Measurements from ENCODE around the gene QRSL1. TPM values are rescaled to one million over a fixed set of nuclear protein-coding genes. Genes with fewer than 3 reads are reported as not detected.

Gene QRSL1
- total RNA-seq, 1 donor from 2014 or later: 18.3 TPM

GRCh38 chr6:106714281-106714680, 84.9 kb downstream of the QRSL1 start:
- no peak for DNase-seq (ENCODE audit: low spot score, unreplicated experiment)
- H3K27me3 Mint-ChIP-seq: no peaks in the 10 kb centered on the region
- peaks cover 3% of the 10 kb centered on the region for H3K9me3 Mint-ChIP-seq (ENCODE audit: low read depth)
- H3K4me1 Mint-ChIP-seq (ENCODE audit: low read depth): peaks cover 32% of the 10 kb centered on the region
- no peak for TF ChIP-seq CTCF (IDR thresholded peaks at IDR 0.05; ENCODE audit: unreplicated experiment)
- no peaks in the 10 kb centered on the region for H3K36me3 Mint-ChIP-seq (ENCODE audit: insufficient read depth)
- peak overlapping the region; percentile 26 for H3K27ac Mint-ChIP-seq
- no peak overlapping the region for H3K4me3 Mint-ChIP-seq (ENCODE audit: low read depth)

- Mint-ChIP-seq H3K4me1 (ENCODE audit: low read depth) (peaks cover 32% of the 10 kb centered on the region), H3K27ac (no peak overlapping the region), H3K36me3 (ENCODE audit: insufficient read depth) (no peaks in the 10 kb centered on the region), H3K27me3 (no peaks in the 10 kb centered on the region), H3K4me3 (ENCODE audit: low read depth) (no peak overlapping the region), H3K9me3 (ENCODE audit: low read depth) (peaks cover 3% of the 10 kb centered on the region)
- no peak for DNase-seq (ENCODE audit: low spot score, unreplicated experiment)
- TF ChIP-seq CTCF (IDR thresholded peaks at IDR 0.05; ENCODE audit: unreplicated experiment): no peak
These were observed 86.5 kb downstream of the QRSL1 start for GRCh38 chr6:106715922-106716321.

GRCh38 chr6:106716966-106717365, 87.6 kb downstream of the QRSL1 start:
- Mint-ChIP-seq H3K4me3 (ENCODE audit: low read depth) (no peak overlapping the region), H3K36me3 (ENCODE audit: insufficient read depth) (no peaks in the 10 kb centered on the region), H3K27ac (no peak overlapping the region), H3K4me1 (ENCODE audit: low read depth) (peaks cover 42% of the 10 kb centered on the region), H3K9me3 (ENCODE audit: low read depth) (peaks cover 3% of the 10 kb centered on the region), H3K27me3 (no peaks in the 10 kb centered on the region)
- TF ChIP-seq CTCF (IDR thresholded peaks at IDR 0.05; ENCODE audit: unreplicated experiment): no peak
- DNase-seq (ENCODE audit: low spot score, unreplicated experiment): no peak

Other genes starting within 250 kb of the QRSL1 start
- 7.1 and 7.5 TPM in 2 replicates for gene RTN4IP1, start 80 bp upstream of the QRSL1 start, total RNA-seq

Data from progenitor cell of endocrine pancreas (in vitro differentiated cells).